HFFc6 (cell line): ENCODE results near the gene SLC44A3. TPM values are rescaled to one million over a fixed set of nuclear protein-coding genes. Genes with fewer than 3 reads are reported as not detected.

ENCODE experiments used
- DNase-seq: peaks from one replicate; pipeline ENCODE4 v3.0.0-alpha.2; 2018
- H3K27ac Mint-ChIP-seq: 2 replicates; pipeline ENCODE4 v1.8.0; 2020; ENCODE audit warnings: mild to moderate bottlenecking, mixed read lengths
- H3K27me3 Mint-ChIP-seq: 2 replicates; pipeline ENCODE4 v1.8.0; 2021; ENCODE audit warnings: mild to moderate bottlenecking, moderate library complexity, mixed read lengths; ENCODE audit not compliant: insufficient read depth
- H3K36me3 Mint-ChIP-seq: 2 replicates; pipeline ENCODE4 v1.8.0; 2021; ENCODE audit warnings: low read depth, mixed read lengths
- H3K4me1 Mint-ChIP-seq: 2 replicates; pipeline ENCODE4 v1.8.0; 2020; ENCODE audit warnings: low read depth, mixed read lengths
- H3K4me3 Mint-ChIP-seq: 2 replicates; pipeline ENCODE4 v1.8.0; 2020; ENCODE audit warnings: mild to moderate bottlenecking, moderate library complexity, mixed read lengths
- H3K9me3 Mint-ChIP-seq: 2 replicates; pipeline ENCODE4 v1.8.0; 2020; ENCODE audit warnings: mild to moderate bottlenecking, mixed read lengths
- CTCF ChIP-seq: fragments of 200-600 bp; sonication (generic); IDR thresholded peaks from 2 replicates; pipeline ENCODE4 v1.5.0; 2021; ENCODE audit warnings: antibody characterized with exemption, mild to moderate bottlenecking
- total RNA-seq, 6 experiments: library from RNA; stranded (reverse); fragmentation: NEBNext Ultra II Directional; extraction: Animal tissue kit (Norgen Biotek cat#: 25700); gene quantifications; 2 replicates in 1 of 6; 3 replicates in 5 of 6; pipeline ENCODE4 v1.2.3, GENCODE V29; 2021

SLC44A3 gene
- total RNA-seq, 6 experiments from 2014 or later: 0.62 to 1.8 (median 0.73) TPM

- peak; percentile 57 for DNase-seq
- Mint-ChIP-seq H3K4me1 (peaks cover 67% of the 10 kb centered on the region), H3K27ac (peak overlapping the region; percentile 97), H3K27me3 (no peaks in the 10 kb centered on the region; the same call in 1 of the 2 replicates), H3K4me3 (peak overlapping the region; percentile 83), H3K9me3 (no peaks in the 10 kb centered on the region), H3K36me3 (no peaks in the 10 kb centered on the region)
- TF ChIP-seq CTCF: no peak
Measured at GRCh38 chr1:94863297-94863911, 43.2 kb downstream of the SLC44A3 start.

GRCh38 chr1:94863919-94864318 is 43.8 kb downstream of the SLC44A3 start:
- peak; percentile 85 for DNase-seq
- no peak for TF ChIP-seq CTCF
- Mint-ChIP-seq H3K36me3 (no peaks in the 10 kb centered on the region), H3K27ac (peak overlapping the region; percentile 97), H3K27me3 (no peaks in the 10 kb centered on the region; the same call in 1 of the 2 replicates), H3K4me3 (peak overlapping the region; percentile 83), H3K9me3 (no peaks in the 10 kb centered on the region), H3K4me1 (peaks cover 64% of the 10 kb centered on the region)

GRCh38 chr1:94864821-94865220 is 44.7 kb downstream of the SLC44A3 start:
- DNase-seq: no peak
- Mint-ChIP-seq H3K27ac (peak overlapping the region; percentile 97), H3K4me3 (peak overlapping the region; percentile 83), H3K27me3 (no peaks in the 10 kb centered on the region; the same call in 1 of the 2 replicates), H3K4me1 (peaks cover 59% of the 10 kb centered on the region), H3K36me3 (no peaks in the 10 kb centered on the region), H3K9me3 (no peaks in the 10 kb centered on the region)
- no peak for TF ChIP-seq CTCF

GRCh38 chr1:94865360-94865759 is 45.2 kb downstream of the SLC44A3 start:
- Mint-ChIP-seq H3K4me1 (peaks cover 59% of the 10 kb centered on the region), H3K9me3 (no peaks in the 10 kb centered on the region), H3K36me3 (no peaks in the 10 kb centered on the region), H3K27me3 (no peaks in the 10 kb centered on the region; the same call in 1 of the 2 replicates), H3K4me3 (peak overlapping the region; percentile 83), H3K27ac (peak overlapping the region; percentile 97)
- no peak for TF ChIP-seq CTCF
- DNase-seq: peak; percentile 40

- H3K27ac Mint-ChIP-seq: peak overlapping the region; percentile 83
Measured at GRCh38 chr1:94866164-94866807, 46.1 kb downstream of the SLC44A3 start.

More at GRCh38 chr1:94866164-94866807, 46.1 kb downstream of the SLC44A3 start:
- Mint-ChIP-seq H3K4me3 (peak overlapping the region; percentile 61), H3K36me3 (no peaks in the 10 kb centered on the region), H3K27me3 (no peaks in the 10 kb centered on the region; the same call in 1 of the 2 replicates), H3K4me1 (peaks cover 65% of the 10 kb centered on the region), H3K9me3 (no peaks in the 10 kb centered on the region)
- no peak for TF ChIP-seq CTCF
- DNase-seq: peak; percentile 25
